Esophagus squamous epithelium (tissue), 5 donors: ENCODE measurements around the gene RGS7. TPM values are rescaled to one million over a fixed set of nuclear protein-coding genes. Genes with fewer than 3 reads are reported as not detected.

Source experiments
- DNase-seq: peaks from one replicate; lab custom pipeline; 2025; lab: John Stamatoyannopoulos, UW
- H3K27ac ChIP-seq, 4 donors: fragments of 200-600 bp; sonication (generic); one replicate each; pipeline ENCODE4 v1.5.1; 2016 to 2019; ENCODE audit warnings: mild to moderate bottlenecking in 1 of 4
- H3K27me3 ChIP-seq, 4 donors: fragments of 200-600 bp; sonication (generic); 1 replicate in 3 of 4; 2 replicates in 1 of 4; pipeline versions ENCODE4 v1.5.1 to v1.6.0; 2017 to 2021; ENCODE audit warnings: antibody characterized with exemption in 1 of 4
- H3K36me3 ChIP-seq, 3 donors: fragments of 200-600 bp; sonication (generic); one replicate each; pipeline ENCODE4 v1.5.1; 2016 to 2019
- H3K4me1 ChIP-seq, 3 donors: fragments of 200-600 bp; sonication (generic); one replicate each; pipeline ENCODE4 v1.5.1; 2017 to 2019
- H3K4me3 ChIP-seq, 4 donors: fragments of 200-600 bp; sonication (generic); 1 replicate in 3 of 4; 2 replicates in 1 of 4; pipeline ENCODE4 v1.5.1; 2016 to 2019; ENCODE audit warnings: mild to moderate bottlenecking in 2 of 4, moderate library complexity in 1 of 4
- H3K9me3 ChIP-seq, 3 donors: fragments of 200-600 bp; sonication (generic); one replicate each; pipeline ENCODE4 v1.5.1; 2016 to 2019
- CTCF ChIP-seq, 6 experiments: fragments of 450-650 bp in 4 of 6; fragments of 200-600 bp in 2 of 6; sonication (generic) in 2 of 6; IDR thresholded peaks; one replicate each; pipeline ENCODE4 v1.5.1; 2016 to 2019; ENCODE audit warnings: antibody characterized with exemption in 6 of 6, mild to moderate bottlenecking in 4 of 6, moderate library complexity in 4 of 6
- POLR2A ChIP-seq, 4 donors: fragments of 450-650 bp; IDR thresholded peaks; one replicate each; pipeline ENCODE4 v1.6.1; 2017; ENCODE audit warnings: antibody characterized with exemption in 4 of 4, mild to moderate bottlenecking in 4 of 4, moderate library complexity in 3 of 4
- WGBS, 2 donors: methylation state at CpG; one replicate each; pipeline ENCODE4 v1.1.5; 2018; 5-methylcytosine and 5-hydroxymethylcytosine counted together
- intact Hi-C: fragments of 100-400 bp; cut with DNase I; formaldehyde crosslinking; loops from one replicate; pipeline ENCODE4 v1.15.0; 2022
- total RNA-seq, 4 donors: library from RNA; depleted of rRNA; stranded (reverse); fragments of >200 nt; gene quantifications; one replicate each; pipeline ENCODE4 v1.1.0, GENCODE V29; 2016
- donor health status: DM: yes; HTN: yes; CAD: no.

The RGS7 gene
- not detected for total RNA-seq

GRCh38 chr1:241356519-241357365 lies at the start of gene RGS7:
Gene RGS7, minus strand, starts transcription at chr1:241357205.
- H3K27ac ChIP-seq: no peak within 1 kb of the TSS
- no peaks in the 10 kb centered on the region for H3K9me3 ChIP-seq
- DNase-seq: no peak
- intact Hi-C loops: no loop called here
- H3K27me3 ChIP-seq: peaks cover 0 to 41% (median 0%) of the 10 kb centered on the region in 4 donors
- TF ChIP-seq CTCF (IDR thresholded peaks at IDR 0.05) (no peak), POLR2A (IDR thresholded peaks at IDR 0.05) (no peak)
- no CpG with 5 or more reads among the region's 105 CpGs for WGBS, 2 donors
- H3K36me3 ChIP-seq: no peaks in the 10 kb centered on the region
- H3K4me3 ChIP-seq: peak within 1 kb of the TSS; percentile 25 to 67 (median 42)
- H3K4me1 ChIP-seq: peaks cover 0 to 18% (median 9%) of the 10 kb centered on the region in 3 donors

GRCh38 chr1:241406421-241406820 lies 49.4 kb upstream of the RGS7 start:
- Histone ChIP-seq H3K4me1 (no peaks in the 10 kb centered on the region), H3K27ac (no peak overlapping the region), H3K27me3 (no peaks in the 10 kb centered on the region), H3K4me3 (no peak overlapping the region), H3K36me3 (no peaks in the 10 kb centered on the region), H3K9me3 (no peaks in the 10 kb centered on the region)
- intact Hi-C loops: no loop called here
- 79 to 90% methylated on average over 3 of the region's 3 CpGs for WGBS, 2 donors
- TF ChIP-seq POLR2A (IDR thresholded peaks at IDR 0.05) (no peak), CTCF (IDR thresholded peaks at IDR 0.05) (no peak)
- DNase-seq: no peak

GRCh38 chr1:241401156-241401555 lies 44.2 kb upstream of the RGS7 start:
- intact Hi-C loops: no loop called here
- H3K27me3 ChIP-seq: no peaks in the 10 kb centered on the region
- no peaks in the 10 kb centered on the region for H3K4me1 ChIP-seq
- DNase-seq: no peak
- H3K4me3 ChIP-seq: no peak overlapping the region
- no peak overlapping the region for H3K27ac ChIP-seq
- TF ChIP-seq CTCF (IDR thresholded peaks at IDR 0.05) (no peak), POLR2A (IDR thresholded peaks at IDR 0.05) (no peak)
- H3K9me3 ChIP-seq: no peaks in the 10 kb centered on the region
- no peaks in the 10 kb centered on the region for H3K36me3 ChIP-seq
- WGBS, 2 donors: 71 to 75% methylated on average over 6 of the region's 6 CpGs

DNA sequence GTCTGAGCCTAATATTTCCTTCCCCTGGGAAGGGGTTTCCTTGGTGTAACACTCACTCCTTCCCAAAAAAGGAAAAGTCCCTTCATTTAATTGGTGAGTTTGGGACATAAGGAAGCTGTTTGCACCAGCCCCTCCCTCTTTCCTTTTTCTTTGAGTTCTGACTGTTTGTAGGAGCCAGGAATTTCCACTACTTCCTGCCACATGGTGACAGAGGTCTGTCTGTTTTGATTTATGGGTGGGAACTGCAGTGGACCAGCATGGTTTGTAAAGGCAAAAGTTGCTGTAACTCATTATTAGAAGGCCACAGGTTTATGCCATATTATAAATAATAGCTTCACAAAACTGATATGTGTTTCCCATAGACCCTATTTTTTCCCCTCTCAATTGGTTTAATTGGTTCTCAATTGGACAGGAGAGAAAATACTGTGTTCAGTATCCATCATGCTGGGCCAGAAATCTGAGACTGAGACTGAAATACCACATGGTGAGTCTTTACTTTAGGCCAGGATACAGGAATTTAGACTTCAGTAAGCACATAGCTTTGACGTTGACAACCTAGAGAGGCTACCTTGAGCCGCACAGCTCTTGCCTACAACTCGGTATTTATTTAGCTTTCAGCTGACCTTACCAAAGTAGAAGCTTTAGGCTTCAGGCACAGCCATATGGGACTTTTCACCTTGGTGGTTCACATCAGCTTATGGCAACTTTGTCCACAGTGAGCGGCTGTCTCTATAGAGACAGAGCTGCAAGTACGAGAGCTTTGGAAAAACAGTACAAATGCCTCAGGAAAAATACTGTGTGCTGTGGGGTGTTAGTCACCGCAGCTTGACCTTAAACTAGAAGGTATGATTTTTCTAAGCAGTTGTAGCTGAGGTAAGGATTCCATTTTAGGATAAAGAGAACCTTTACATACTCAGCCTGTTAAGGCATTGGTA lies 40.0 kb upstream of the RGS7 start:
- Histone ChIP-seq H3K4me1 (no peaks in the 10 kb centered on the region), H3K36me3 (no peaks in the 10 kb centered on the region), H3K27ac (no peak overlapping the region), H3K27me3 (no peaks in the 10 kb centered on the region), H3K9me3 (no peaks in the 10 kb centered on the region), H3K4me3 (no peak overlapping the region)
- intact Hi-C loops: no loop called here
- TF ChIP-seq CTCF (IDR thresholded peaks at IDR 0.05) (no peak), POLR2A (IDR thresholded peaks at IDR 0.05) (no peak)
- no peak for DNase-seq
- WGBS, 2 donors: 26 to 50% methylated on average over 6 of the region's 6 CpGs
